Stimulated activated CD4-positive, alpha-beta T cell treated with anti-CD3 and anti-CD28 coated beads, Interleukin-4, amount 100 ng/mL, for 1 hour (primary cell): Measurements from ENCODE around the gene MERTK.
"Not testable (repeated sequence)": the region's sequence is repeated elsewhere in the genome, so short reads cannot be mapped to it uniquely, and the experiment has no call there.

ENCODE experiments used
- DNase-seq: peaks from one replicate; pipeline ENCODE4 v3.0.0-alpha.2; 2020

Gene MERTK

DNA sequence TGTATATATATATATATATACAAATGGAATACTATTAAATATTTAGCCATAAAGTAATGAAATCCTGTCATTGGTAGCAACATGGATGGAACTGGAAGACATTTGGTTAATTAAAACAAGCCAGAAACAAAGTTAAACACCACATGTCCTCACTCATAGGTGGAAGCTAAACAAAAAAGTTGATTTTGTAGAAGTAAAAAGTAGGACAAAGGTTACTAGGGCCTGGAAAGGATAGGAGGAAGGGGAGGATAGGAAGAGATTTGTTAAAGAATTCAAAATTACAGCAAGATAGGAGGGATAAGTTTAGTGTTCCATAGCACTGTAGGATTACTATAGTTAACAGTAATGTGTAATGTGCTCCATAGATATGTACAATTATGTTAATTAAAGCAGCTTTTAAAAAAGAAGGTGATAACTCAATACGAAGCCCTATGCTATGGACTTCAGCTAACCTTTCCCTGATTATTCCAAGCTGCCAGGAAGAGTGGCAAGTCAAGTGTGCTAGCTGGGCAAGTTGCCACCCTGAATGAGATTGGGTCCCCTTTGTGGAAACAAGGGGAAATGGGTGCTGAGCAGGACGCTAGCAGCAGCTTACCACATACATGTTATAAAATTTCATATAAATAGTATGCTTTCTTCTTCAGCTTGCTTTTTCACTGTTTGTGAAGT lies 12.3 kb downstream of the MERTK start:
- DNase-seq, result no peak

- DNase-seq, result not testable (repeated sequence)
These were observed 13.0 kb downstream of the MERTK start for GRCh38 chr2:111911295-111911977.

- no peak for DNase-seq
These were observed 14.1 kb downstream of the MERTK start for GRCh38 chr2:111912547-111912946.

DNA sequence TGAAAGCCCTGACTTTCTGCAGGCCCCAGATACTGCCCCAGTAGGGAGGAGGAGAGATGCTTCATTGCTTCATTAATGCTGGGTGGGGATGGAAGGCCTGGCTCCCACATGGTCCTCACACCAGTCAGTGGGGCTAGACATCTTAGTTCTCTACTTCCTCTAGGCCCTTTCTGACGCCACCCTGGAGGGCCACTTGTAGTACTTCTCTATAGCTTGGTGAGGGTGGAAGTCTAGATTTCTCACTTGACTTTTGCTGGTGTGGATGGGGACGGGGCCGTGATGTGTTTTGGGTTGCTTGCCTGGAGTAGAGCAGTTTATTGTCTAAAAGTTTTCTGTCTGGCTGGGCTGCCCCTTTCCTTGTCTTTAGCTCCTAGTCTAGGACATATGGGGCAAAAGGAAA lies 18.7 kb downstream of the MERTK start:
- DNase-seq, result no peak

- DNase-seq, result no peak
These were observed 20.0 kb downstream of the MERTK start for GRCh38 chr2:111918383-111918806.

DNA sequence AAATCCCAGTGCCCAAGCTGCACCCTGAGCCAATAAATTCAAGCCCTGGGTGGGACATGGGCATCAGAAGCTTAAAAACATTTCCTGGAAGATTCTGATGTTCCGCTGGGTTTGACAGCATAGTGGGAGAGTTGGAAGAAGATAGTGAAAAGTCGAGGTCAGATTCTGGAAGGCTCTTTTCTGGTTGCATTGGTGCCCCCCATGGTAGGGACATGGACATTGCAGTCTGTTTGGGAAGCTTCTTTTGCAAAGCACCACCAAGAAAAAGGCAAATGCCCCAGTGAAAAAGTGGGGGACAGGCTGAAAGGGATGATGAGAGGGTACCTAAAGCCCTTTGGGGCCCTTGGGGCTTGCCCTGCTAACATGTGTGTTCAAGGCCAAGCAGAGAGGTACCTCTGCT lies 21.0 kb downstream of the MERTK start:
- DNase-seq, result no peak

- DNase-seq, result no peak
These were observed 21.6 kb downstream of the MERTK start for GRCh38 chr2:111919794-111920608.

- no peak for DNase-seq
These were observed 24.9 kb downstream of the MERTK start for GRCh38 chr2:111923276-111923804.

- no peak for DNase-seq
These were observed 26.3 kb downstream of the MERTK start for GRCh38 chr2:111924617-111925107.

GRCh38 chr2:111927723-111928122 lies 29.3 kb downstream of the MERTK start:
- DNase-seq, result no peak

GRCh38 chr2:111930409-111930808 lies 32.0 kb downstream of the MERTK start:
- DNase-seq, result no peak

- no peak for DNase-seq
These were observed 32.5 kb downstream of the MERTK start for GRCh38 chr2:111930875-111931274.

DNA sequence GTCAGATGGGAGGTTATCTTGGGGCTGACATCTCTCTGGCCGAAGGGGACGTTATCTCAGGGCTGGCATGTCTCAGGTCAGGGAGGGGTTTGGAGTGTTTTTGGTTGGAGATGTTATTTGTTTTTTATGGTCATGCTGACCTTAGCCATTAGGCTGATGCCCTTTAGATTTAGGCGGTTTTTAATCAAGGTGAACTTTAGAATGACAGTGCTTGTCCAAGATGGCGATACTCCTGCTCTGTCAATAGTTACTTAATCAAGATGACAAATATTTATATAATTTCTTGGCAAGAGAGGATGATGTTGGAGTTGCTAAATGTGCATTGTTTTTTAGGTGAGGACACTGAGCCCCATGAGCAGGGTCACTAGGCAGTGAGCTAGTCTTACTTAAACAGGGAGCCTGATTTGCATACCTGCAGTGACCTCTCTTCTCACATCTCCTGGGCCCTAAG lies 34.5 kb downstream of the MERTK start:
- DNase-seq, result no peak

DNA sequence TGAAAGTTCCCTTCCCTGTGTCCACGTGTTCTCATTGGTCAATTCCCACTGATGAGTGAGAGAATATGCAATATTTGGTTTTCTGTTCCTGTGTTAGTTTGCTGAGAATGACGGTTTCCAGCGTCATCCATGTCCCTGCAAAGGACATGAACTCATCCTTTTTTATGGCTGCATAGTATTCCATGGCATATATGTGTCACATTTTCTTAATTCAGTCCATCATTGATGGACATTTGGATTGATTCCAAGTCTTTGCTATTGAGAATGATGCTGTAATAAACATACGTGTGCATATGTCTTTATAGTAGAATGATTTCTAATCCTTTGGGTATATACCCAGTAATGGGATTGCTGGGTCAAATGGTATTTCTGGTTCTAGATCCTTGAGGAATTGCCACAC lies 35.5 kb downstream of the MERTK start:
- not testable (repeated sequence) for DNase-seq

GRCh38 chr2:111936881-111937280 lies 38.5 kb downstream of the MERTK start:
- DNase-seq, result no peak

- no peak for DNase-seq
These were observed 40.0 kb downstream of the MERTK start for GRCh38 chr2:111938392-111938791.

DNA sequence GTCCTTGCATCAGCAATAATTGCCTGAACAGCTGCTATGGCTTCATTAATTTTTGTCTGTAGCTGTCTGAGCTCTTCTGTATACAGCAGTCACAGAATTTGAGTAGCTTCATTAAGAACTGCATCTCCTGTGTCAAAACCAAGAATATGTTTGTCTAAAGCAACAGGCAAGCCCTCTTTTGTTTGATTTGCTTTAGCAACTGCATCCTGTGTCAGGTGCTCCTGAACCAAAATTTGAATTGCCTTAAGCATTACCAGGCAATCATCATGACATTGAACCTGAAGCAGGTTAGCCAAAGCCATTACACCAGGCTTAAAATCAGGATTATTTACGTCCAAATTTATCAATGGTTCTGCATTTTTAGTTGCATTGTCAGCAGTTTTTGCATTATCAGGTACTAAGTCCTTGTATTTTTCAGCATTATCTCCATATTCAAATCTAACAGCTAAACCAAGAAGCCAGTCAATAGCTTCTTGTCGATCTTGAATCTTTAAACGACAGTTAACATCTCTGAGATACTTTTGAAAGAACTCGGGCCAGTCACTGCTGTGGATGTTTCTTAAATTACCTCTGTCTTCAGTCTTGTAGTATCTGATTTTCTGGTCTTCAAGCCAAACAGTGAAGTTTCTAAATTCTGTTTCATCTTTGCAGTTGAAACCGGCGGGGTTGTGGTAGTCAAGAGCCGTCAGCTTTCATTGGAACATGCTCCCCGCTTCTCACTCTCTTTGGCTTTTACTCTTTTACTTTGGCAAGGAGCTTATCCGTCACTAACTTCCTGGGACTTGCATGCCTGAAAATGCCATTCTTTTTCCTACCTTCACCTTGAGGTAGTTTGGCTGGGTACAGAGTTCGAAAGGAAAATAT lies 42.2 kb downstream of the MERTK start:
- DNase-seq, result no peak

- no peak for DNase-seq
These were observed 43.1 kb downstream of the MERTK start for GRCh38 chr2:111941531-111941930.

GRCh38 chr2:111944531-111945210 lies 46.3 kb downstream of the MERTK start:
- no peak for DNase-seq

DNA sequence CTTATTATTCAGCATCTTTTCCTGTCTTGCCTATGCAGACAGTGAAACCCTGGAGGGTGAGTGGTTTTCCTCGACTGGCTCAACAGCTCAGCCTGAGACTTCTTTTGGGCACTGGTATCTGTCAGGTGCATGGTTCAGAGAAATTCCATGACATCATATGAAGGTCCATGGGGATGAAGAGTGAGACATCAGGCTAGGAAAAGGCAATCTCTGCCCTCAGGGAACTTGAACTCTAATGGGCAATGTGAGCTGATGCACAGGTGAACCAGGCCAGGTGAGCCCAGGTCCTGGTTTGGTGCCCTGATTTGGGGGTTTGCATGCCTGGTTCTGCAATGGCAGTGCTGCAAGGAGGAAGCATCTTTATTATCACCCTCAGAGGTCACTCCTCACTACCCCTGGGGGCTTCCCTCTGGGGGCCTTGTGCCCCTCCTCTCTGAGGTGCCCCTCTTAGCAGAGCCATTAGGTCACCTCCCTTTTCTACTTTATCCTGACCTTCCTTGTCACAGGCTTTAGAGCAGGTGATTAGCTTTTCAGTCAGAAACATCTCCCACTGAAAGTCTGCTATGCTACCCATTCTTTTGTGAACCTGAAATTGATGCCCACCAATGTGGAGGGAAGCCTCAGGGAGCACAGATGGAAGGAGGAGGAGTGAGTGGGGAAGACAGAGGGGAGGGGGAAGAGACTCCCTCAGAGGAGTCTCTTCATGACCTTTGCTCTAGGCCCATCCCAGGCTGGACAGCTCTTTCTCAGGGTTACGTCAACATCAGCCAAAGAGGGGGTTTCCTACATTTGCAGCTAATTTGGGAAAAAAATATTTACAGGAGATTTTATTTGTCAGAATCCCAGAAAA lies 47.3 kb downstream of the MERTK start:
- DNase-seq, result no peak
